Right lobe of liver (tissue), 6 donors: ENCODE data around the gene DNMBP. TPM values are rescaled to one million over a fixed set of nuclear protein-coding genes. Genes with fewer than 3 reads are reported as not detected.
A peak's percentile ranks its signal among the peaks of the same experiment; 100 is the strongest.

Source experiments
- ATAC-seq, 4 donors: fragments of 200-7000 bp; cut with Tn5 transposase; one replicate each; pipeline ENCODE4 v1.9.1; 2020; ENCODE audit warnings: mild to moderate bottlenecking in 4 of 4, moderate library complexity in 4 of 4
- DNase-seq, 3 donors: peaks; one replicate each; pipeline ENCODE4 v3.0.0-alpha.2; 2020
- H3K27ac ChIP-seq, 3 donors: fragments of 200-600 bp; one replicate each; pipeline ENCODE4 v1.8.0; 2022
- H3K27me3 ChIP-seq, 2 donors: fragments of 200-600 bp; one replicate each; pipeline ENCODE4 v1.8.0; 2022
- H3K36me3 ChIP-seq, 4 donors: fragments of 200-600 bp; sonication (generic) in 1 of 4; one replicate each; pipeline versions ENCODE4 v1.5.1 to v1.8.0; 2017 to 2022; ENCODE audit warnings: control low read depth in 1 of 4
- H3K4me1 ChIP-seq, 4 donors: fragments of 200-600 bp; sonication (generic) in 1 of 4; one replicate each; pipeline versions ENCODE4 v1.5.1 to v1.8.0; 2017 to 2022; ENCODE audit warnings: control low read depth in 1 of 4
- H3K4me3 ChIP-seq, 3 donors: fragments of 200-600 bp; one replicate each; pipeline ENCODE4 v1.8.0; 2022
- H3K9me3 ChIP-seq, 4 donors: fragments of 200-600 bp; sonication (generic) in 1 of 4; one replicate each; pipeline versions ENCODE4 v1.5.1 to v1.8.0; 2017 to 2022; ENCODE audit warnings: control low read depth in 1 of 4
- CTCF ChIP-seq, 4 donors: fragments of 200-600 bp in 3 of 4; fragments of 450-650 bp in 1 of 4; IDR thresholded peaks; one replicate each; pipeline versions ENCODE4 v1.5.1 to v1.8.0; 2016 to 2022; ENCODE audit warnings: antibody characterized with exemption in 4 of 4, mild to moderate bottlenecking in 2 of 4
- POLR2A ChIP-seq: fragments of 450-650 bp; IDR thresholded peaks from one replicate; pipeline ENCODE4 v1.6.1; 2017; ENCODE audit warnings: antibody characterized with exemption, mild to moderate bottlenecking
- WGBS: methylation state at CpG from one replicate; pipeline ENCODE4 v1.1.6; 2018; ENCODE audit warnings: low coverage, low lambda C conversion rate; ENCODE audit not compliant: insufficient coverage; ENCODE audit errors: missing lambda C conversion rate; 5-methylcytosine and 5-hydroxymethylcytosine counted together
- intact Hi-C, 2 donors: fragments of 100-400 bp; cut with DNase I; formaldehyde crosslinking; loops; one replicate each; pipeline versions ENCODE4 v1.11.2 to v1.14.1; 2022
- total RNA-seq, 6 experiments: library from RNA; depleted of rRNA in 2 of 6; stranded (reverse); fragments of >200 nt in 2 of 6; fragmentation: NEBNext Ultra II Directional in 3 of 6; extraction: Animal tissue kit (Norgen Biotek cat#: 25700) in 3 of 6; gene quantifications; one replicate each; pipeline versions ENCODE4 v1.1.0 to v1.2.4, GENCODE V29; 2016 to 2023
- donor health status: DM: no; HTN: yes; CAD: no.
- donor health status: DM: no; HTN: no; CAD: no.
- donor health status: DM: no; HTN: no; CAD: no.
- donor health status: DM: no; HTN: yes; CAD: no.
- donor health status: DM: no; HTN: yes; CAD: no.

DNMBP gene
- total RNA-seq, 6 experiments from 2014 or later = 7.9 to 12.7 (median 9.9) TPM

DNA sequence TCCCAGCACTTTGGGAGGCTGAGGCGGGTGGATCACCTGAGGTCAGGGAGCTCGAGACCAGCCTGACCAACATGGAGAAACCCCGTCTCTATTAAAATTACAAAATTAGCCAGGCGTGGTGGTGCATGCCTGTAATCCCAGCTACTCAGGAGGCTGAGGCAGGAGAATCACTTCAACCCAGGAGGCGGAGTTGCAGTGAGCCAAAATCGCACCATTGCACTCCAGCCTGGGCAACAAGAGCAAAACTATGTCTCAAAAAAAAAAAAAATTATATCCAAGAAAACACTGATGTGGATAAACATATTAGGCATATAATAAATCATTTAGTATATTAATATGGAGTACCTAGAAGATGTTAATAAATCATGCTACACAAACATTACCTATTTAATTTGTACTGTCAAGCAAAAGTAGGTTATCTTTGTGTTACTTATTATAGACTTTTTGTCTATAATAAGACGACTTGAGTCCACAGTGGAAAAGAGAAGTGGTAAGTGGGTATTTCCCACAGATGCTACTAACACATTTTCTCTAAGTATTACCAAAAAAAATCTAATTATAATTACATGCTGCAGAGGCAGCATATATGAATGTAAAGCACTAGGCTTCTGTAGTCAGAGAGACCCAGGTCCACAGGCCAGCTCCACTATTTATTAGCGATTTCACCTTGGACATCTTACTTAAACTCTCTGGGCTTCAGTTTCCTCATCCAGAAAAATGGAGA, 34.5 kb downstream of the DNMBP start:
- Histone ChIP-seq H3K36me3 (peaks cover 0 to 3% (median under 1%) of the 10 kb centered on the region in 4 donors), H3K4me1 (peaks cover 0 to 31% (median 12%) of the 10 kb centered on the region in 4 donors), H3K9me3 (no peaks in the 10 kb centered on the region), H3K27me3 (no peaks in the 10 kb centered on the region), H3K4me3 (no peak overlapping the region), H3K27ac (no peak overlapping the region)
- 60% methylated on average over 8 of the region's 8 CpGs for WGBS
- no peak for ATAC-seq
- intact Hi-C loops = no loop called here
- no peak for DNase-seq
- TF ChIP-seq POLR2A (no peak), CTCF (IDR thresholded peaks at IDR 0.05) (no peak)

- DNase-seq (no peak), ATAC-seq (peak; percentile 38 to 65 (median 50))
- TF ChIP-seq POLR2A = no peak
- peak; percentile 31 to 58 (median 52) for TF ChIP-seq CTCF (IDR thresholded peaks at IDR 0.05)
- Histone ChIP-seq H3K27ac (no peak overlapping the region), H3K27me3 (no peaks in the 10 kb centered on the region), H3K9me3 (no peaks in the 10 kb centered on the region), H3K36me3 (peaks cover 0 to 19% (median 7%) of the 10 kb centered on the region in 4 donors), H3K4me1 (peaks cover 0 to 14% (median 3%) of the 10 kb centered on the region in 4 donors), H3K4me3 (no peak overlapping the region)
- 54% methylated on average over 2 of the region's 2 CpGs for WGBS
- intact Hi-C loops = no loop called here
Measured at GRCh38 chr10:99973190-99973589, 36.6 kb downstream of the DNMBP start.

- Histone ChIP-seq H3K9me3 (no peaks in the 10 kb centered on the region), H3K4me1 (no peaks in the 10 kb centered on the region), H3K4me3 (no peak overlapping the region), H3K27ac (no peak overlapping the region), H3K36me3 (peaks cover 0 to 26% (median 11%) of the 10 kb centered on the region in 4 donors), H3K27me3 (no peaks in the 10 kb centered on the region)
- no peak for DNase-seq
- no peak for ATAC-seq
- 96% methylated on average over 7 of the region's 7 CpGs for WGBS
- intact Hi-C loops = no loop called here
- TF ChIP-seq POLR2A = no peak
- TF ChIP-seq CTCF (IDR thresholded peaks at IDR 0.05) = no peak
Measured at GRCh38 chr10:99967961-99968360, 41.8 kb downstream of the DNMBP start.

- WGBS = 81% methylated on average over 3 of the region's 3 CpGs
- intact Hi-C loops = no loop called here
- H3K4me1 ChIP-seq = no peaks in the 10 kb centered on the region
- H3K9me3 ChIP-seq = no peaks in the 10 kb centered on the region
- peaks cover 0 to 26% (median 11%) of the 10 kb centered on the region in 4 donors for H3K36me3 ChIP-seq
- no peak overlapping the region for H3K27ac ChIP-seq
- no peaks in the 10 kb centered on the region for H3K27me3 ChIP-seq
- TF ChIP-seq POLR2A = no peak
- TF ChIP-seq CTCF (IDR thresholded peaks at IDR 0.05) = no peak
- DNase-seq = no peak
- H3K4me3 ChIP-seq = no peak overlapping the region
- ATAC-seq = no peak
Measured at GRCh38 chr10:99966306-99966705, 43.4 kb downstream of the DNMBP start.
